ENCODE results near the gene CACNA2D3.

The CACNA2D3 gene

GRCh38 chr3:55014081-55014480 is 891.7 kb downstream of the CACNA2D3 start:
- H3K4me1 ChIP-seq (ENCODE audit: control insufficient read depth in 2 of 2, insufficient read depth in 1 of 2, low read depth in 1 of 2, low read length in 2 of 2), result peaks cover 3 to 11% of the 10 kb centered on the region in 2 donors
- no peaks in the 10 kb centered on the region for H3K79me1 ChIP-seq (ENCODE audit: low read depth, low read length)
- WGBS, 2 donors (ENCODE audit: extremely low coverage in 2 of 2, insufficient read length in 2 of 2, insufficient replicate concordance in 1 of 2), result no CpG with 5 or more reads among the region's 4 CpGs

GRCh38 chr3:55014906-55015305 is 892.6 kb downstream of the CACNA2D3 start:
- H3K4me3 ChIP-seq (ENCODE audit: low read length in 2 of 2), result no peak overlapping the region
- WGBS, 2 donors (ENCODE audit: extremely low coverage in 2 of 2, insufficient read length in 2 of 2, insufficient replicate concordance in 1 of 2), result no CpG with 5 or more reads among the region's 5 CpGs
- no peaks in the 10 kb centered on the region for H3K27me3 ChIP-seq (ENCODE audit: control insufficient read depth in 3 of 3, insufficient read depth in 3 of 3, low read depth in 1 of 3, low read length in 3 of 3)

More at GRCh38 chr3:55014081-55014480, 891.7 kb downstream of the CACNA2D3 start:
- no peak overlapping the region for H2AK5ac ChIP-seq (ENCODE audit: low read depth, low read length)
- H3K14ac ChIP-seq (ENCODE audit: low read length), result no peak overlapping the region
- no peak overlapping the region for H2BK5ac ChIP-seq (ENCODE audit: low read length)
- H2BK120ac ChIP-seq (ENCODE audit: low read depth, low read length), result no peak overlapping the region
- H2AFZ ChIP-seq (ENCODE audit: low read length), result no peak overlapping the region
- H3K4me3 ChIP-seq (ENCODE audit: low read length in 2 of 2), result no peak overlapping the region
- H3K4me2 ChIP-seq (ENCODE audit: insufficient read depth, low read length, poor library complexity, severe bottlenecking), result no peak overlapping the region
- H3K4ac ChIP-seq (ENCODE audit: low read length), result no peak overlapping the region
- H3K18ac ChIP-seq (ENCODE audit: low read length), result peak overlapping the region; percentile 84
- H3K27me3 ChIP-seq (ENCODE audit: control insufficient read depth in 3 of 3, insufficient read depth in 3 of 3, low read depth in 1 of 3, low read length in 3 of 3), result no peaks in the 10 kb centered on the region
- no peak for DNase-seq (ENCODE audit: low spot score)
- no peaks in the 10 kb centered on the region for H3K36me3 ChIP-seq (replicated peaks in 1 of 2; ENCODE audit: control insufficient read depth in 2 of 2, insufficient read depth in 2 of 2, low read length in 2 of 2)
- H4K8ac ChIP-seq (ENCODE audit: low read depth, low read length), result no peak overlapping the region
- no peak overlapping the region for H3K9ac ChIP-seq (ENCODE audit: low read depth, low read length, poor library complexity)
- no peak overlapping the region for H4K91ac ChIP-seq (ENCODE audit: low read depth, low read length, poor library complexity)
- H2BK15ac ChIP-seq (ENCODE audit: low read length), result peak overlapping the region; percentile 7
- H2BK12ac ChIP-seq (ENCODE audit: low read length), result peak overlapping the region; percentile 43
- H3K9me3 ChIP-seq (replicated peaks in 1 of 2; ENCODE audit: control insufficient read depth in 2 of 2, insufficient read depth in 1 of 2, low read depth in 1 of 2, low read length in 2 of 2), result no peaks in the 10 kb centered on the region
- H3K27ac ChIP-seq (replicated peaks; ENCODE audit: low read length), result no peak overlapping the region
- no peak overlapping the region for H3K23ac ChIP-seq (ENCODE audit: low read depth, low read length, poor library complexity)

GRCh38 chr3:55017876-55018275 is 895.5 kb downstream of the CACNA2D3 start:
- H2BK5ac ChIP-seq (ENCODE audit: low read length), result no peak overlapping the region
- no peak overlapping the region for H2AK5ac ChIP-seq (ENCODE audit: low read depth, low read length)
- H3K14ac ChIP-seq (ENCODE audit: low read length), result no peak overlapping the region
- peak overlapping the region; percentile 61 for H2AFZ ChIP-seq (ENCODE audit: low read length)
- no peak overlapping the region for H4K91ac ChIP-seq (ENCODE audit: low read depth, low read length, poor library complexity)
- no peak overlapping the region for H3K18ac ChIP-seq (ENCODE audit: low read length)
- H2BK15ac ChIP-seq (ENCODE audit: low read length), result no peak overlapping the region
- H3K9ac ChIP-seq (ENCODE audit: low read depth, low read length, poor library complexity), result no peak overlapping the region
- no CpG with 5 or more reads among the region's 3 CpGs for WGBS, 2 donors (ENCODE audit: extremely low coverage in 2 of 2, insufficient read length in 2 of 2, insufficient replicate concordance in 1 of 2)
- H3K27me3 ChIP-seq (ENCODE audit: control insufficient read depth in 3 of 3, insufficient read depth in 3 of 3, low read depth in 1 of 3, low read length in 3 of 3), result no peaks in the 10 kb centered on the region
- no peak overlapping the region for H3K23ac ChIP-seq (ENCODE audit: low read depth, low read length, poor library complexity)
- peaks cover 3 to 11% of the 10 kb centered on the region in 2 donors for H3K4me1 ChIP-seq (ENCODE audit: control insufficient read depth in 2 of 2, insufficient read depth in 1 of 2, low read depth in 1 of 2, low read length in 2 of 2)
- no peak overlapping the region for H3K4ac ChIP-seq (ENCODE audit: low read length)
- H2BK120ac ChIP-seq (ENCODE audit: low read depth, low read length), result no peak overlapping the region
- H3K9me3 ChIP-seq (replicated peaks in 1 of 2; ENCODE audit: control insufficient read depth in 2 of 2, insufficient read depth in 1 of 2, low read depth in 1 of 2, low read length in 2 of 2), result no peaks in the 10 kb centered on the region
- no peak overlapping the region for H3K4me2 ChIP-seq (ENCODE audit: insufficient read depth, low read length, poor library complexity, severe bottlenecking)
- no peak overlapping the region for H4K8ac ChIP-seq (ENCODE audit: low read depth, low read length)
- no peak overlapping the region for H2BK12ac ChIP-seq (ENCODE audit: low read length)
- H3K79me1 ChIP-seq (ENCODE audit: low read depth, low read length), result no peaks in the 10 kb centered on the region
- no peaks in the 10 kb centered on the region for H3K36me3 ChIP-seq (replicated peaks in 1 of 2; ENCODE audit: control insufficient read depth in 2 of 2, insufficient read depth in 2 of 2, low read length in 2 of 2)
- no peak for DNase-seq (ENCODE audit: low spot score)
- H3K4me3 ChIP-seq (ENCODE audit: low read length in 2 of 2), result no peak overlapping the region
- no peak overlapping the region for H3K27ac ChIP-seq (replicated peaks; ENCODE audit: low read length)

More at GRCh38 chr3:55014906-55015305, 892.6 kb downstream of the CACNA2D3 start:
- no peak overlapping the region for H3K4me2 ChIP-seq (ENCODE audit: insufficient read depth, low read length, poor library complexity, severe bottlenecking)
- no peaks in the 10 kb centered on the region for H3K79me1 ChIP-seq (ENCODE audit: low read depth, low read length)
- no peak overlapping the region for H2AK5ac ChIP-seq (ENCODE audit: low read depth, low read length)
- peaks cover 3 to 11% of the 10 kb centered on the region in 2 donors for H3K4me1 ChIP-seq (ENCODE audit: control insufficient read depth in 2 of 2, insufficient read depth in 1 of 2, low read depth in 1 of 2, low read length in 2 of 2)
- no peak overlapping the region for H2BK5ac ChIP-seq (ENCODE audit: low read length)
- H3K9me3 ChIP-seq (replicated peaks in 1 of 2; ENCODE audit: control insufficient read depth in 2 of 2, insufficient read depth in 1 of 2, low read depth in 1 of 2, low read length in 2 of 2), result no peaks in the 10 kb centered on the region
- no peaks in the 10 kb centered on the region for H3K36me3 ChIP-seq (replicated peaks in 1 of 2; ENCODE audit: control insufficient read depth in 2 of 2, insufficient read depth in 2 of 2, low read length in 2 of 2)
- H2BK120ac ChIP-seq (ENCODE audit: low read depth, low read length), result no peak overlapping the region
- no peak for DNase-seq (ENCODE audit: low spot score)
- H4K8ac ChIP-seq (ENCODE audit: low read depth, low read length), result no peak overlapping the region
- no peak overlapping the region for H4K91ac ChIP-seq (ENCODE audit: low read depth, low read length, poor library complexity)
- no peak overlapping the region for H2BK12ac ChIP-seq (ENCODE audit: low read length)
- no peak overlapping the region for H3K14ac ChIP-seq (ENCODE audit: low read length)
- H3K18ac ChIP-seq (ENCODE audit: low read length), result no peak overlapping the region
- no peak overlapping the region for H3K9ac ChIP-seq (ENCODE audit: low read depth, low read length, poor library complexity)
- no peak overlapping the region for H3K27ac ChIP-seq (replicated peaks; ENCODE audit: low read length)
- no peak overlapping the region for H3K23ac ChIP-seq (ENCODE audit: low read depth, low read length, poor library complexity)
- no peak overlapping the region for H2BK15ac ChIP-seq (ENCODE audit: low read length)
- H2AFZ ChIP-seq (ENCODE audit: low read length), result no peak overlapping the region
- H3K4ac ChIP-seq (ENCODE audit: low read length), result no peak overlapping the region

- H3K36me3 ChIP-seq (replicated peaks in 1 of 2; ENCODE audit: control insufficient read depth in 2 of 2, insufficient read depth in 2 of 2, low read length in 2 of 2), result no peaks in the 10 kb centered on the region
- H3K4me1 ChIP-seq (ENCODE audit: control insufficient read depth in 2 of 2, insufficient read depth in 1 of 2, low read depth in 1 of 2, low read length in 2 of 2), result peaks cover 0 to 6% of the 10 kb centered on the region in 2 donors
- no peak overlapping the region for H3K23ac ChIP-seq (ENCODE audit: low read depth, low read length, poor library complexity)
- H2AFZ ChIP-seq (ENCODE audit: low read length), result no peak overlapping the region
- no peaks in the 10 kb centered on the region for H3K27me3 ChIP-seq (ENCODE audit: control insufficient read depth in 3 of 3, insufficient read depth in 3 of 3, low read depth in 1 of 3, low read length in 3 of 3)
- H3K9me3 ChIP-seq (replicated peaks in 1 of 2; ENCODE audit: control insufficient read depth in 2 of 2, insufficient read depth in 1 of 2, low read depth in 1 of 2, low read length in 2 of 2), result no peaks in the 10 kb centered on the region
- H3K18ac ChIP-seq (ENCODE audit: low read length), result no peak overlapping the region
- no peak overlapping the region for H3K14ac ChIP-seq (ENCODE audit: low read length)
- WGBS, 2 donors (ENCODE audit: extremely low coverage in 2 of 2, insufficient read length in 2 of 2, insufficient replicate concordance in 1 of 2), result no CpG with 5 or more reads among the region's 4 CpGs
- H4K8ac ChIP-seq (ENCODE audit: low read depth, low read length), result no peak overlapping the region
- H3K27ac ChIP-seq (replicated peaks; ENCODE audit: low read length), result no peak overlapping the region
- no peak overlapping the region for H2BK12ac ChIP-seq (ENCODE audit: low read length)
- H3K4me2 ChIP-seq (ENCODE audit: insufficient read depth, low read length, poor library complexity, severe bottlenecking), result no peak overlapping the region
- H2BK5ac ChIP-seq (ENCODE audit: low read length), result no peak overlapping the region
- H3K79me1 ChIP-seq (ENCODE audit: low read depth, low read length), result no peaks in the 10 kb centered on the region
- no peak overlapping the region for H2BK120ac ChIP-seq (ENCODE audit: low read depth, low read length)
- H3K9ac ChIP-seq (ENCODE audit: low read depth, low read length, poor library complexity), result no peak overlapping the region
- no peak overlapping the region for H3K4me3 ChIP-seq (ENCODE audit: low read length in 2 of 2)
- H3K4ac ChIP-seq (ENCODE audit: low read length), result no peak overlapping the region
- no peak for DNase-seq (ENCODE audit: low spot score)
- H2AK5ac ChIP-seq (ENCODE audit: low read depth, low read length), result no peak overlapping the region
- H2BK15ac ChIP-seq (ENCODE audit: low read length), result no peak overlapping the region
- no peak overlapping the region for H4K91ac ChIP-seq (ENCODE audit: low read depth, low read length, poor library complexity)
Measured at GRCh38 chr3:55030938-55031337, 908.6 kb downstream of the CACNA2D3 start.

Data from neuronal stem cell (in vitro differentiated cells).